Rectal smooth muscle tissue (tissue), 1 donor: ENCODE measurements around the gene HMX2.

Source experiments
- H3K27ac ChIP-seq: one replicate; pipeline ENCODE4 v1.7.0; 2013; ENCODE audit warnings: low read depth, low read length, inconsistent platforms
- H3K27me3 ChIP-seq: one replicate; pipeline ENCODE4 v1.7.0; 2013; ENCODE audit warnings: low read length; ENCODE audit not compliant: control insufficient read depth, insufficient read depth
- H3K36me3 ChIP-seq: one replicate; pipeline ENCODE4 v1.7.0; 2013; ENCODE audit warnings: low read length; ENCODE audit not compliant: control insufficient read depth, insufficient read depth
- H3K4me1 ChIP-seq: one replicate; pipeline ENCODE4 v1.7.0; 2013; ENCODE audit warnings: low read length; ENCODE audit not compliant: control insufficient read depth, insufficient read depth
- H3K4me3 ChIP-seq: one replicate; pipeline ENCODE4 v1.7.0; 2013; ENCODE audit warnings: low read length
- H3K9ac ChIP-seq: one replicate; pipeline ENCODE4 v1.7.0; 2013; ENCODE audit warnings: low read length

The HMX2 gene

DNA sequence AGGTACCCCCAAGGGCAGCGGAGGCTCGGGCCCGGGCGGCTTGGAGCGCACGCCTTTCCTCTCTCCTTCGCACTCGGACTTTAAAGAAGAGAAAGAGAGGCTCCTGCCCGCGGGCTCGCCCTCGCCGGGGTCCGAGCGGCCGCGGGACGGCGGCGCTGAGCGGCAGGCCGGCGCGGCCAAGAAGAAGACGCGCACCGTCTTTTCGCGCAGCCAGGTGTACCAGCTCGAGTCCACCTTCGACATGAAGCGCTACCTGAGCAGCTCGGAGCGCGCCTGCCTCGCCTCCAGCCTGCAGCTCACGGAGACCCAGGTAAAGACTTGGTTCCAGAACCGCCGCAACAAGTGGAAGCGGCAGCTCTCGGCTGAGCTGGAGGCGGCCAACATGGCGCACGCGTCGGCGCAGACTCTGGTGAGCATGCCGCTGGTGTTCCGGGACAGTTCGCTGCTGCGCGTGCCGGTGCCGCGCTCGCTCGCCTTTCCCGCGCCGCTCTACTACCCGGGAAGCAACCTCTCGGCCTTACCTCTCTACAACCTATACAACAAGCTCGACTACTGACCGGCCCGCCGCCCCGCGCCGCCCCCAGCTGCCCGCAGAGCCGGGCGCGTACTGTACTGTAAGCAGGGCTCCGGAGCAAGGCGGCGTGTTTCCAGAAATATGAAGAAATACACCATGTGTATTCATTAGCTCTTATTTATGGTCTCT, 1.8 kb downstream of the HMX2 start:
- Histone ChIP-seq H3K36me3 (no peaks in the 10 kb centered on the region), H3K4me3 (peak overlapping the region; percentile 50)

DNA sequence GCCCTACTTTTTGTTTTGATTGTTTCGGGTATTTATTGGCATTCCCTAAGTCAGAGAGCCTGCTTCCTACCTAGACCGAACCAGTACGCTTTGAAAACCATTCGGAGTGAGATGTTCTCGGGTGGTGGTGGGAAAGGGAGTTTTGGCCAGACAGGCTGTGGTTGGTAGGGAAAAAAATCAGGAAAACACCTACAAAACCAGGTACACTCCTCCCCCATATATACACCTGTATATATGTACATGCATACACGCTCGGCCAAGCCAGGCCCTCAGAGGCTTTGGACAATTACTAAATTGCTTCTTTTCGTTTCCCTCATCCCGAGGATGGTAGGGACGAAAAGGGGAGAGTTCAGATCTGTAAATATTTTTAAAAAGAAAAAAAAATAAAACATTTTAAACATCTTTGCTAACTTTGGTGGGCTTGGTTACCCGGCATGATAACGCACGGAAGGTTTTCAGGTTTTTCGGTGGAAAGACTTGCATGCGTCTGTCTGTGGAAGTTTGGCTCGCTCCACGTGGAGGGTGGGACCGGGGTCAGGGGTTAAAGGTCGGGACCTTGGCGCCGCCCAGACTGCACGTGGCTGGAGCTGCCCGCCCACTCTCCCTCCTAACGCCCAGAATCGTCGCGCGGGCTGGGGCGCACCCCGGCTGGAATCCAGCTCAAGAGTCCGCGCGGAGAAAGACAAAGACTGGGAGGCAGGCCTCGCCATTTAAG, 2.5 kb downstream of the HMX2 start:
- Histone ChIP-seq H3K9ac (no peak overlapping the region), H3K36me3 (no peaks in the 10 kb centered on the region), H3K27ac (no peak overlapping the region), H3K4me3 (peak overlapping the region; percentile 26), H3K27me3 (peaks cover 55% of the 10 kb centered on the region), H3K4me1 (peaks cover 5% of the 10 kb centered on the region)

More for the DNA sequence above, 1.8 kb downstream of the HMX2 start:
- no peak overlapping the region for H3K9ac ChIP-seq
- no peak overlapping the region for H3K27ac ChIP-seq
- H3K27me3 ChIP-seq: peaks cover 57% of the 10 kb centered on the region
- no peaks in the 10 kb centered on the region for H3K4me1 ChIP-seq

DNA sequence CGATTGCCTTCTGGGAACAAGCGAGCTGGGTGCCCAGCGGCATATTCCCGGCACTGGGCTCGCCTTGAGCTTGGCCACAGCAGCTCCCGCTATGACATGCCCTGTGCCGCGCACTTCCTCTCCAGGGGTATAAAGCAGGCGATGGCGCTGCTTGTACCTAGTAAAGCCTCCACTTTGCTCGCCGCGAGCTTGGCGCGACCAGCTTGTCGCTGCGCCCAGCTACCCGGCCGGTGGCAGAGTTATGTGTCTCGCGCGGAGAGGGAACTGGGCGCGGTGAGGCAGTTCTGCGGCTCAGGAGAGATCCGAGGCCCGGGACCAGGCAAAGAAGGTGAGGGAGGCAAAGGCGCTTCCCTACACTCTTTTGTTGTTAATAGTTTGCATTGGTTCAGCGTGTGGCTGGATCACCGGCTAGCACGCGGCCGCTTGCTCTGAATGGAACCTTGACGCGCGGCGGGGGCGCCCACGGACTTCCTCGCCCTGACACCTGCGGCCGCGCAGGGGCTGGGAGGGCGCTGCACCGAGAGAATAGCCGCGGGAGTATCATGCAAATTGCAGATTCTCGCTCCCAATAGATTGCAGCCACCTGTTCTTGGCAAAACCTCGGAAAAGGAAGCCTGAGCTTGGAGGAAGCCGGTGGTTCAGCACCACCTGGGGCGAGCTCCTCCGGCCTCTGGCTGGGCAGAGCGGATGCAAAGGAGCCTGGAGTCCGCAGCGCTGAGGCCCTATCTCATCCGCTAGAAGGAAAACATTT, 3.2 kb downstream of the HMX2 start:
- peaks cover 48% of the 10 kb centered on the region for H3K27me3 ChIP-seq
- no peak overlapping the region for H3K4me3 ChIP-seq
- H3K36me3 ChIP-seq: no peaks in the 10 kb centered on the region
- no peak overlapping the region for H3K9ac ChIP-seq
- no peak overlapping the region for H3K27ac ChIP-seq
- H3K4me1 ChIP-seq: peaks cover 8% of the 10 kb centered on the region

DNA sequence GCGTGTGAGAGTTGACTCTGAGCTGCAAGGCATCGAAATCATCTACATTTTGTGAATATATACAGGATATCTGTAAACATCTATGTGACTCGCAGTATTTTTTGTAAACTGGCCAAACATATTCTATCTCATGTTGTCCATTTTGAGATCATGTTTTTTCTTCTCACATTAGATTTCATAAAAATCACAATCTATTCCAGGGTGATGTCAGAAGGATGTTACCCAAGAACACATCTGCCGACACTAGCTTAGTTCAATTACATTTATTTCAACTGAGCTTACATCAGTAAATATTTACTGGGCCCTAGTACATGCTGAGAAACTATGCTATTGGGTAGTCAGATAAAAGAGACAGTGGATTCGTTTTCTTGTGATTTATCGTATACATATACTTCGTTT, 3.8 kb downstream of the HMX2 start:
- Histone ChIP-seq H3K27me3 (peaks cover 46% of the 10 kb centered on the region), H3K4me1 (peaks cover 8% of the 10 kb centered on the region), H3K27ac (no peak overlapping the region), H3K36me3 (no peaks in the 10 kb centered on the region), H3K4me3 (no peak overlapping the region), H3K9ac (no peak overlapping the region)

DNA sequence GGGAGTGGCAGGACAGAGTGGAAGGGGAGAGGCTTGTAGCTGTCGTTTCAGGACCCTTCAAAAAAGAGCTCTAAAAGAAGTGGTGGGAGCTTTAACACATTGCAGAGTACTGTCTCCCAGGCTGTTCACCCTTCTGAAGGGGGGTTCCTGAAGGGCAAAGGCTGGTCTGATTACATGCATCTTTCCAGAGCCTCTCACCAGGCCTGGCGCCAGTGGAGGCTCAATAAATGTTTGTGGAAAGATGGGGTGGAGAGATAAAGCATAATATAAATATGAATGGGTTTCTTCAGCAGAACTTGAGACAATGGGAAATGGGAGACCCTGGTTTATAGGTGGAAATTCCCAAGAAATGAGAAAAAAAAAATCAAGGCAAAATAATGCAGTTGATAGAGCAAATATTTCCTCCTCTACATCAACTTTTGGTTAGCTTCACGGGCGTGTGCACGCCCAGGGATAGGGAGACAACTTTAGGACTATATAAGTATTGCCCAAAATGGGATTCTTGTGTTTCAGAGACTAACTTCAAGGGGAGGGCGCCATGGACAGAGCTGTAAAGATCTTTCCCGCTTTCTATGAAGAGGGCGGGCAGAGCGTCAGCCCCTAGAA, 5.7 kb downstream of the HMX2 start:
- peaks cover 31% of the 10 kb centered on the region for H3K27me3 ChIP-seq
- no peak overlapping the region for H3K4me3 ChIP-seq
- no peak overlapping the region for H3K27ac ChIP-seq
- H3K9ac ChIP-seq: no peak overlapping the region
- no peaks in the 10 kb centered on the region for H3K36me3 ChIP-seq
- peaks cover 8% of the 10 kb centered on the region for H3K4me1 ChIP-seq

DNA sequence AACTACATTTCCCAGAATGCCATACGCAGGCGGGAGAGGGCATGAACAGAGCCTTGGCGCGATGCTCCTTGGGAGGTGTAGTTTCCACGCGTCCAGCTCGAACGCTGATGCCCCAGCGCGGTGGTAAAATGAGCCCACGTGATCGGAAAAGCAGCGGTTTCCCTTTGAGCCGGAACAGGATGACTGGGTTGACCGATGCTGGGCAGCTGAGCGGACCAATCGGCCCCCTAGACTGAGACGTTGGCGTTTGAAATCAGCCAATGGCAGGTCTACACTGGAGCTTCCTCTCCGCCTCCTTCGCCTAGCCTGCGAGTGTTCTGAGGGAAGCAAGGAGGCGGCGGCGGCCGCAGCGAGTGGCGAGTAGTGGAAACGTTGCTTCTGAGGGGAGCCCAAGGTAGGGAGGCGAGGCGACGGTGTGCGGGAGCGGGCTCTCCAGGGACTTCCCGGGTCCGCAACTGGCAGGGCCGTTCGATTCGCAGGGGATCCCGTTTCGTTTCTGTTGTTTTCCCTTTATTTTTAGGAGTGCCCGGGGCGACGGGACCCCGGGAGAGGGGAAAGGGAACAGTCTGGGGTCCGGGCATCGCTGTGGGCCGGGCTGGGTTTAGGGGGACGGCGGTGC, 6.3 kb downstream of the HMX2 start, which contains the start of gene BUB3:
BUB3 (plus strand) TSS at position 311 of the 619 bp plus-strand sequence. CDS start 516 bp downstream, outside the sequence.
- no peaks in the 10 kb centered on the region for H3K36me3 ChIP-seq
- peaks cover 8% of the 10 kb centered on the region for H3K4me1 ChIP-seq
- H3K9ac ChIP-seq: peak within 1 kb of the TSS; percentile 82
- peak within 1 kb of the TSS; percentile 86 for H3K27ac ChIP-seq
- H3K4me3 ChIP-seq: peak within 1 kb of the TSS; percentile 96
- H3K27me3 ChIP-seq: peaks cover 25% of the 10 kb centered on the region

DNA sequence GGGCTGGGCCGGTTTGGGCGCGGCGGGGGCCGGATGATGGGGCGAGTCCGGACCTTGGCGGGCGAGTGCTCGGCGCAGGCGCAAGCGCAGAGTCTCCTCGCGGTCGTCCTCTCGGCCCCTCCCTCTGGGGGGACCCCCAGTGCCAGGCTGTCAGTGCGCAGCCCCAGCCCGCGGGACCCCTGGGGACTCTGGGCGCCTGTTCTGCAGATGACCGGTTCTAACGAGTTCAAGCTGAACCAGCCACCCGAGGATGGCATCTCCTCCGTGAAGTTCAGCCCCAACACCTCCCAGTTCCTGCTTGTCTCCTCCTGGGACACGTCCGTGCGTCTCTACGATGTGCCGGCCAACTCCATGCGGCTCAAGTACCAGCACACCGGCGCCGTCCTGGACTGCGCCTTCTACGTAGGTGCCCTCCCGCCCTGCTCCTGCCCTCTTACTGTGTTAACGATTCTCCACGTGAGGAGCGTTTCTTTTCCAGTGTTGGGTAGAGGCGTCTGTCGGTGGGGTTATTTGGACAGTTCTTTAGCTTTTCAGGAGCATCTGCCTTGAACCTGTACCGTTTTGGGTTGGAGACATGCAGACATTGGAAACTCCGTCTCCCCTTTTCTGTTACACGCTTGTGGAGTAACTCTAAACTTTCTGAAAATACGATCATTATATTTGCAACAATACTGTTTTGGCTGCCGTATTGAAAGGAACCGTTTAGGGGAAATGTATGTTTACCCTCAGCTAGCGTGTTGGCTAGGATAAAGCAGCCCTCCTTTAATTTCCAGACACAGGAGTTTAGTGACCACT, 7.0 kb downstream of the HMX2 start:
- peaks cover 8% of the 10 kb centered on the region for H3K4me1 ChIP-seq
- no peaks in the 10 kb centered on the region for H3K36me3 ChIP-seq
- peak overlapping the region; percentile 86 for H3K27ac ChIP-seq
- peak overlapping the region; percentile 96 for H3K4me3 ChIP-seq
- H3K9ac ChIP-seq: peak overlapping the region; percentile 82
- H3K27me3 ChIP-seq: peaks cover 20% of the 10 kb centered on the region

DNA sequence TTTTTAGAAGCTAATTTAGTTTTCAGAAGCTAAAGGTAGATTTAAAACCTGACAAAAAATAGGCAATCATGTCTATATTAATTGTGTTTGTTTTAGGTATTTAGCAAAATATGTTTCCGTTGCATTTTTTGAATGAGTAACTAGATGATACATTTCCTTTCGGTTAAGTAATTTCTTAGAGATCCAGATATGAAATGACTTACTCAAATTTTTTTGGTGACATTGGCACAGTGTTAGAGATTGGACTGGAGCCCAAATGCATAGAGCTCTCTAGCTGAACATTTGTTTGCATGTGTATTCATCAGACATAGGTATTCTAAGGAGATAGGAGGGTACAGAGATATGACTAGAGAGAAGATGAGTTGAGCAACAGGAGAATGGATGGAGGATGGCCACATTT, 8.1 kb downstream of the HMX2 start:
- Histone ChIP-seq H3K27ac (no peak overlapping the region), H3K27me3 (peaks cover 10% of the 10 kb centered on the region), H3K9ac (no peak overlapping the region), H3K36me3 (no peaks in the 10 kb centered on the region), H3K4me1 (peaks cover 8% of the 10 kb centered on the region), H3K4me3 (no peak overlapping the region)

DNA sequence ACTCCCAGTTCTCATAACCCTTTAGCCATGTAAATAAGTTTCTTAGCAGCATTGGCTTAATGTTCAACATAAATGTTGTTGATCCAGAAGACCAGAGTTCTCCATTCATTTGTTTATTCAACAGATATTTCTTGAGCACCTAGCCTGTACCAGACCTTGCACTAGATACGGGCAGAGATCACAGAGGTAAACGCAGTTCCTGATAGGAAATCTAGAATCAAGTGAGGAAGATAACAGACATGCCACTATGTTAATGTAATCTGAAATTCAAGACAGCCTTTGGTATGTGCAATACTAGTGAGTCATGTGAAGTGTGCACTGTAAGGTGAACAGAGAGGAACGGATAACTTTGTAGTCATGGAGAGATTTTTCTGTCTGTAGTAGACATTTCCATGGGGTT, 9.3 kb downstream of the HMX2 start:
- Histone ChIP-seq H3K9ac (no peak overlapping the region), H3K4me1 (peaks cover 8% of the 10 kb centered on the region), H3K36me3 (no peaks in the 10 kb centered on the region), H3K4me3 (no peak overlapping the region), H3K27me3 (peaks cover 2% of the 10 kb centered on the region), H3K27ac (no peak overlapping the region)

DNA sequence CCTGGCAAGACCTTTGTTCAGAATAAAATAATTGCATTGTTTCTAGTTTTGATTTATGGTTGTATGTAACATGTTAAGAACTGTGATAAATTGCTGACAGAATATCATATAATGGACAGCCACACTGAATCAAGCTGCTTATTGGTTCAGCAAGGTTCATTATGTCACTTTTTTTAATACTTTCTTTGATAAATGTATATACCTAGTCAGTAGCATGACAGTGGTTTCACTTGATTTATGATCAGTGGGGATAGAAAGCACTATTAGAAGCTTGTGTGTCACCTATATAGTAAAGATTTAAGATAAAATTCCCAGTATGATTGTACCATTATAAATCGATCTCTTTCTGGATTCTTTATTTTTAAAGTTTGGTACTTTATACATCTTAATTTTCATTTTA, 10.7 kb downstream of the HMX2 start:
- Histone ChIP-seq H3K4me1 (peaks cover 8% of the 10 kb centered on the region), H3K36me3 (peaks cover 4% of the 10 kb centered on the region)

DNA sequence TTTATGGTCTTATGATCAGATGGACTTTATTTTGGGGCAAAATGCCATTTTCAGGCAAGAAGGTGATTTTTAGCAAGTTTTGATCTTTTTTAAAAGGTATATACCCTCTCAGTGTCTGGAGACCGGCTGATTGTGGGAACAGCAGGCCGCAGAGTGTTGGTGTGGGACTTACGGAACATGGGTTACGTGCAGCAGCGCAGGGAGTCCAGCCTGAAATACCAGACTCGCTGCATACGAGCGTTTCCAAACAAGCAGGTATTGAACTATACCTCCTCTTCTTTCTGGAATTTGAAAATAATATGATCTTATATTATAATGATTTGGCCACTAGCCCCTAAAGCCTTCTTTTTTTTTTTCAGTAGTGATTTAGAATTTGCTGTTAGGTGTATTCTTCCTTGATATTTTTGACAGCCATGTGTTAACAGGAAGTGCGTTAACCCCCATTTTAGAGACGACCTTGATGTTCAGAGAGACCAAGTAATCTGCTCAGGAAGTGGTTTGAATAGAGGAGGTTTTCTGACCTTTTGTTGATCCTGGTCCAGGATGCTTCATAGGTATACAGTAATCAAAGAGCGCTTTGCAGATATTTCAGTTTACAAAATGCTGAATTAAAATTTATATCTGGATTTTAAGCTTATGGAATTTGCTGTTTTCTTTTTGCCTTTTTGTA, 12.5 kb downstream of the HMX2 start:
- H3K27me3 ChIP-seq: no peaks in the 10 kb centered on the region
- no peak overlapping the region for H3K9ac ChIP-seq
- H3K27ac ChIP-seq: no peak overlapping the region
- H3K4me1 ChIP-seq: peaks cover 4% of the 10 kb centered on the region
- H3K4me3 ChIP-seq: no peak overlapping the region
- peaks cover 7% of the 10 kb centered on the region for H3K36me3 ChIP-seq

More for the DNA sequence above, 10.7 kb downstream of the HMX2 start:
- no peak overlapping the region for H3K9ac ChIP-seq
- no peaks in the 10 kb centered on the region for H3K27me3 ChIP-seq
- H3K4me3 ChIP-seq: no peak overlapping the region
- no peak overlapping the region for H3K27ac ChIP-seq
